ENCODE results near the gene NDUFAF5. TPM values are rescaled to one million over a fixed set of nuclear protein-coding genes. Genes with fewer than 3 reads are reported as not detected.
A peak's percentile ranks its signal among the peaks of the same experiment; 100 is the strongest.
"Not testable (repeated sequence)": the region's sequence is repeated elsewhere in the genome, so short reads cannot be mapped to it uniquely, and the experiment has no call there.

The NDUFAF5 gene, protein sequence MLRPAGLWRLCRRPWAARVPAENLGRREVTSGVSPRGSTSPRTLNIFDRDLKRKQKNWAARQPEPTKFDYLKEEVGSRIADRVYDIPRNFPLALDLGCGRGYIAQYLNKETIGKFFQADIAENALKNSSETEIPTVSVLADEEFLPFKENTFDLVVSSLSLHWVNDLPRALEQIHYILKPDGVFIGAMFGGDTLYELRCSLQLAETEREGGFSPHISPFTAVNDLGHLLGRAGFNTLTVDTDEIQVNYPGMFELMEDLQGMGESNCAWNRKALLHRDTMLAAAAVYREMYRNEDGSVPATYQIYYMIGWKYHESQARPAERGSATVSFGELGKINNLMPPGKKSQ
- 10 to 100 TPM; 25.2 to 31.0 (median 28.4) TPM for polyA plus RNA-seq (ENCODE audit: insufficient read length in 3 of 3)
- long read RNA-seq, donor 1, full-length matches to known transcripts: 3 of 3 reads
- long read RNA-seq, donor 1, partial matches to known transcripts: 0 of 3 reads
- long read RNA-seq, donor 1, other reads (novel, unspliced or antisense): 0 of 3 reads
- long read RNA-seq, donor 2, full-length matches to known transcripts: 5 of 5 reads
- long read RNA-seq, donor 2, partial matches to known transcripts: 0 of 5 reads
- long read RNA-seq, donor 2, other reads (novel, unspliced or antisense): 0 of 5 reads
- long read RNA-seq, donor 3, full-length matches to known transcripts: 3 of 3 reads
- long read RNA-seq, donor 3, partial matches to known transcripts: 0 of 3 reads
- long read RNA-seq, donor 3, other reads (novel, unspliced or antisense): 0 of 3 reads
- long read RNA-seq, donor 4, full-length matches to known transcripts: 4 of 4 reads
- long read RNA-seq, donor 4, partial matches to known transcripts: 0 of 4 reads
- long read RNA-seq, donor 4, other reads (novel, unspliced or antisense): 0 of 4 reads
- long read RNA-seq, donor 5, full-length matches to known transcripts: 4 of 4 reads
- long read RNA-seq, donor 5, partial matches to known transcripts: 0 of 4 reads
- long read RNA-seq, donor 5, other reads (novel, unspliced or antisense): 0 of 4 reads
- long read RNA-seq, donor 6, full-length matches to known transcripts: 5 of 5 reads
- long read RNA-seq, donor 6, partial matches to known transcripts: 0 of 5 reads
- long read RNA-seq, donor 6, other reads (novel, unspliced or antisense): 0 of 5 reads
- long read RNA-seq, donor 7, full-length matches to known transcripts: 4 of 4 reads
- long read RNA-seq, donor 7, partial matches to known transcripts: 0 of 4 reads
- long read RNA-seq, donor 7, other reads (novel, unspliced or antisense): 0 of 4 reads
- long read RNA-seq, donor 8, partial matches to known transcripts: 0 of 1 reads
- long read RNA-seq, donor 8, other reads (novel, unspliced or antisense): 0 of 1 reads
- long read RNA-seq, donor 9, full-length matches to known transcripts: 10 of 10 reads
- long read RNA-seq, donor 9, partial matches to known transcripts: 0 of 10 reads
- long read RNA-seq, donor 9, other reads (novel, unspliced or antisense): 0 of 10 reads
- long read RNA-seq, donor 10, full-length matches to known transcripts: 3 of 3 reads
- long read RNA-seq, donor 10, partial matches to known transcripts: 0 of 3 reads
- long read RNA-seq, donor 10, other reads (novel, unspliced or antisense): 0 of 3 reads
- long read RNA-seq, donor 11, partial matches to known transcripts: 0 of 5 reads
- long read RNA-seq, donor 11, other reads (novel, unspliced or antisense): 0 of 5 reads
- long read RNA-seq, donor 12, full-length matches to known transcripts: 10 of 10 reads
- long read RNA-seq, donor 12, partial matches to known transcripts: 0 of 10 reads
- long read RNA-seq, donor 12, other reads (novel, unspliced or antisense): 0 of 10 reads
- long read RNA-seq, donor 13, partial matches to known transcripts: 0 of 3 reads
- long read RNA-seq, donor 13, other reads (novel, unspliced or antisense): 0 of 3 reads
- long read RNA-seq, donor 14, full-length matches to known transcripts: 4 of 4 reads
- long read RNA-seq, donor 14, partial matches to known transcripts: 0 of 4 reads
- long read RNA-seq, donor 14, other reads (novel, unspliced or antisense): 0 of 4 reads
- long read RNA-seq, donor 15, full-length matches to known transcripts: 6 of 6 reads
- long read RNA-seq, donor 15, partial matches to known transcripts: 0 of 6 reads
- long read RNA-seq, donor 15, other reads (novel, unspliced or antisense): 0 of 6 reads
- long read RNA-seq, donor 16, full-length matches to known transcripts: 9 of 9 reads
- long read RNA-seq, donor 16, partial matches to known transcripts: 0 of 9 reads
- long read RNA-seq, donor 16, other reads (novel, unspliced or antisense): 0 of 9 reads

DNA sequence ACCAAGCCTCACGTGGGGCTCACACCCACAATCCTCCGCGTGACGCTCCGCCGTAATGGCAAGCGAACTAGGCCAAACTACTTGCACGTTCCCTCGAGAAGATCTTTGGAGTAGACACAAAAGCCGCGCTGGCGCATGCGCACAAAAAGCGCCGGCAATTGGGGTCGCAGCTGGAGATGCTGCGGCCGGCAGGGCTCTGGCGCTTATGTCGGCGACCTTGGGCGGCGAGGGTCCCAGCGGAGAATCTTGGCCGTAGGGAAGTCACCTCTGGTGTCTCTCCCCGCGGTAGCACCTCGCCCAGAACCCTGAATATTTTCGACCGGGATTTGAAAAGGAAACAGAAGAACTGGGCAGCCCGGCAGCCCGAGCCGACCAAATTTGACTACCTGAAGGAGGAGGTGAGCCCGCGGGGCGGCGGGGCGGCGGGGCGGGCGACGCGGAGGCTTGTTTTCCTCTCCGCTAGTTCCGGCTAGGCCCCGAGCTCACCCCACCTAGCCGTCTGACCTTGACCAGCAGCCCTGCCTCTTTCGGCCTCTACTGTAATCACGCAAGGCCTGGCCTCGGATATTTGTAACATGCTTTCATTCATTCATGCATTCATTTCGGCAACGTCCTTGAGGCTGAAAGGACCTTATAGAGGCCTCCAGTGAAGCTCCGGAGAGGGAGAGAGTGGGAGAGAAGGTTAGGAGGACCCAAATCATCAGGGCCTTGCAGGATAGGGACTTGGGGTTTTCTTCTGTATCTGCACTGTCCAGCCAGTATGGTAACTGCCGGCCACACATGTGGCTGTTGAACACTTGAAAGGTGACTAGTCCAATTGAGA lies at the start of gene NDUFAF5, which contains the start of gene ESF1:
TSS of gene NDUFAF5 (plus strand) at position 136 of the 823 bp plus-strand sequence. CDS start at position 177, 41 bp downstream.
TSS of gene ESF1 (minus strand) at position 27 of the 823 bp plus-strand sequence. CDS start 1,779 bp downstream, outside the sequence.
- DNase-seq: peak; percentile 97

DNA sequence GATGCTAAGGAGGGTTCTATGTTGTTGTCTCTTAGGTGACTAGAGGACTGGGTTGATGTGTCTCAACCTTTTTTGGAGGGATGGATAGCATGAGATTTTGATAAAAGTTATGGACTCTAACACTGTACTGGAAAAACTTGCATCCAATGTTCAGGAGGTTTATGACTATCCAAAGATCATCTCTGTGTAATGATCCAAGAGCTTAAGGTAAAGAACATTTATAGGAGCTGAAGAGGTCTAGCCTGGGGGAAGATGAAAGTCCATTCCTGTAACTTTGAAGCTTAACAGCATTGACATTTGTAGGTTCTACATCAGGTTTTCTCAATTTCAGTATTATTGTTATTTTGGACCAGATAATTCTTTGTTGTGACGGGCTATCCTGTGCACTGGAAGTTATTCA lies 49.0 kb upstream of the NDUFAF5 start:
- DNase-seq: no peak

DNA sequence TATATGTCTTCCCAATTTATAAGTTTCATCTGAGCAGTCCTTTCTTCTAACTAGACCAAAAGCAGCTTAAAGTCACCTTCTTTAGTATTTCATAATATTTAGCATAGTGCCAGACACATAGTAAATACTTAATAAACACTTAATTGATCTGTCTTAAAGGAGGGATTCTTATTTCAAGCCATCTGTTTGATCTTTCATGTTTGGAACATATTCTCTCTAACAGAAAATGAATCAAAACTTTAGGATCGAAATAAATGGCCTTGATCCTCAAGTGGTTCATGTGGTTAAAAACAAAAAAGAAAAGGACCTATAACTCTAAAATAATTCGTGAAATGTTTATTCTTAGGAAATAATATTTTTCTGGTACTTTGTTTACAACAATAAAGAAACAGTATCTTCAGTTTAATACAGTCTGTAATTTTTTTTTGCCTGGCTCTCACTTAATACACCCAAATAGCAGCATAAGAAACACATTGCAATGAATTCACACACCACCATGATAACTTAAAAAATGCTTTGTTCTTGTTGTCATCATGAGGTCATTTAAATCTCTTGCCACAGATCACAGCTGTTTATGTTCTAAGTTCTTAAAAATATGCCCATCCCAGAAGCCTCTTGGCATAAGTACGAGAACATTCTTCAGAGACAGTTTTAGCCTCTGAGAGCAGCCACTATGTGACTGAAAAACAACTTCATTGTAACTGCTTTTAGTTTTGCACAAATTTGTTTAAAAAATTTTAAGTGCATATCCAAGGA lies 48.2 kb upstream of the NDUFAF5 start:
- no peak for DNase-seq

DNA sequence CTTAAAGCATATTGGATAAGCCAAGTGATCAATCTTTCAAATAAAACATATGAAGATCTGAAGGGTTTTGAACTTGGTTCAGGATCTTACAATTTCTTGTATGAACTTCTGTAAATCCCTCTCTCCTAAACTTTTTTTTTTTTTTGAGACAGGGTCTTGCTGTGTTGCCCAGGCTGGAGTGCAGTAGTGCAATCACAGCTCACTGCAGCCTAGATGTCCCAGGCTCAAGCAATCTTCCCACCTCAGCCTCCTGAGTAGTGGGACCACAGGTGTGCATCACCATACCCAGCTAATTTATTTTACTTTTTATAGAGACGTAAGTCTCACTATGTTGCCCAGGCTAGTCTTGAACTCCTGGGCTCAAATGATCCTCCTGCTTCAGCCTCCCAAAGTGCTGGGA lies 46.6 kb upstream of the NDUFAF5 start:
- DNase-seq: not testable (repeated sequence)

DNA sequence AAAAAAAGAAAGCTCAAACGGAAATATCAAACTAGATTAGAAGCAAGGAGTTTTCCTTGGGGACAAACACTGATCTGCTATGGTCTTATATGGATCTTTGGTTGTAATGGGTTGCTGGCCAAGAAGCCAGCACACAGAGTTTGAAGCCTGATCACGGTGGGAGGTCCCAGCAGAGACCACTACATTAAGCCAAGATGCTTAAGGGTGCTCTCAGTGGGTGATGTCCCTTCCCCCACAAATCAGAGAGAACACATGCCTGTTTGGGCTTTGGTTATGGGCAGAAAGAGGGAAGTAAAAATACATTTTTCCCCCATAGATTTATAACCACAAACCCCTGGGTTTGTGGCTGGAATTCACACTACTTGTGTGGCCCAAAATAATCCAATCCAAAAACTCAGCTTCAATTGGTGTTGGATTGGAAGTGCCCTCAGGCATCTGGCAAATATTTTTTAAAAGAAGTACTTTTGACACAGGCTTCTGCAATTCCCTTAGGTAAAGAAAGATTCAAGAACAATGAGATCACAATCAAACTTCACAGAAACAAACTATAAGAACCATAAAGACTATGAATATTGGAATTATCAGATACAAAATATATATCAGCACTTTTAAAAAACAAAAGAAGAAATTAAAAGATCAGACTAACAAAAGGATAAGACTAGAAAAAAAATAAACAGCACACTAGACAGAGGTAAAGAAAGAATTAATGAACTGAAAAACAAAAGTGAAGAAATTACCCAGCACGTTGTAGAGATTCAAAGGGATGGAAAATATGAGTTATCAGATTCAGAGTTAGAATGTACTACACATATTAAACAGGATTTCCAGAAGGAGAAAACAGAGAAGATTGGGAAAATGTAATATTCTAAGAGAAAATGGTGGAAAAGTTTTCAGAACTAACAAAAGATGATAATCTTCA lies 44.8 kb upstream of the NDUFAF5 start:
- no peak for DNase-seq

DNA sequence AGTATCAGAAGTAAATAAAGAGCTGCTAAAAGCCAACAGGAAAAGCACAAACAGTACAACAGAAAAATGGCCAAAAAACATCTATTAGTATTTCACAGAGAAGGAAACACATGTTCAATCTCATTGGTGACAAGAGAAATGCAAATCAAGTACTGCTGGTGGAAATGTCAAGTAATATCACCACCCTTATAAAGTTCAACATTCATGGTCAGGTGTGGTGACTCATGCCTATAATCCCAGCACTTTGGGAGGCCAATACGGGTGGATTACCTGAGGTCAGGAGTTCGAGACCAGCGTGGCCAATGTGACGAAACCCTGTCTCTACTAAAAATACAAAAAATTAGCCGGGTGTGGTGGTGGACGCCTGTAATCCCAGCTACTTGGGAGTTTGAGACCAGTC lies 42.9 kb upstream of the NDUFAF5 start:
- no peak for DNase-seq

DNA sequence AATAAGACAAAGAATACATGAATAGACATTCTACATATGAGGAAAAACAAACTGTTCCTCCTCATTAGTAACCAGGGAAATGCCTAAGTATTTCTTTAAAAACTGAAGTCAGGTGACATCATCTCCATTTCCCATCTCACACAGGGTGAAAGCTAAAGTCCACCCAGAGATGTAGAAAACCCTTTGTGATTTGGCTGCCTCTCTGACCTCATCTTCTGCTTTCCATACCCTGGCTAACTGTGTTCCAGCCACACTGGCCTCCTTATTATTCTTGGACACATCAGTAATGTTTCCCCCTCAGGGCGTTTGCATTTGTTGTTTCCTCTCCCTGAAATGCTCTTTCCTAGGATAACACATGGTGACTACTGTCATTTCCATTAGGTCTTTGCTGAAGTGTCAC lies 40.5 kb upstream of the NDUFAF5 start:
- no peak for DNase-seq

DNA sequence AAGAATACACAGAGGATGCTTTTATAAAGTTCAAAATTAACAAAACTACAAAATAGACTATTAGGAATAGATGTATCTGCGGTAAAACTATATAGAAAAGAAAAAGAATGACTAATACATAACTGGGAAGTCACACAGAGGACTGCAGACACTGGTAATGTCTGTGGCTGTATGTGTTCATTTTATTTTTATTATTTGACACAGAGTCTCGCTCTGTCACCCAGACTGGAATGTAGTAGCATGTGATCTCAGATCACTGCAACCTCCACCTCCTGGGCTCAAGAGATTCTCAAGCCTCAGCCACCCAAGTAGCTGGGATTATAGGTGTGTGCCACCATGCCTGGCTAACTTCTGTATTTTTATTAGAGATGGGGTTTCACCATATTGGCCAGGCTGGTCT lies 39.0 kb upstream of the NDUFAF5 start:
- no peak for DNase-seq

DNA sequence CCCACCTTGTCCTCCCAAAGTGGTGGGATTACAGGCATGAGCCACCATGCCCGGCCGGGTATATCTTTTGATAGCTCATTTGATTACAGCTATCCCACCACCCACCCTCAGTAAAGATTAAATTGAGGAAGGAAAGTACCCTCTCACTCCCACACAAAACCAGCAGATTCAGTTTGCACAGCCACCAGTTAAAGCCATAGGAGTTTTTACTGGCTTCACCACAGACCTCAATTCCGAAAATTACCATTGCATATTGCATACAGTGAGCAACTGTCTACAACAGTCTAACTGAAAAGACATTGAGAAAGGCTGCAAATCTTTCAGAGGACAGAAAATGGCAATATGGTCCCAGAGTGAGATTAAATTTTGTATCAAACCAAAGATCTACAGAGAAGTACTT lies 35.0 kb upstream of the NDUFAF5 start:
- no peak for DNase-seq

DNA sequence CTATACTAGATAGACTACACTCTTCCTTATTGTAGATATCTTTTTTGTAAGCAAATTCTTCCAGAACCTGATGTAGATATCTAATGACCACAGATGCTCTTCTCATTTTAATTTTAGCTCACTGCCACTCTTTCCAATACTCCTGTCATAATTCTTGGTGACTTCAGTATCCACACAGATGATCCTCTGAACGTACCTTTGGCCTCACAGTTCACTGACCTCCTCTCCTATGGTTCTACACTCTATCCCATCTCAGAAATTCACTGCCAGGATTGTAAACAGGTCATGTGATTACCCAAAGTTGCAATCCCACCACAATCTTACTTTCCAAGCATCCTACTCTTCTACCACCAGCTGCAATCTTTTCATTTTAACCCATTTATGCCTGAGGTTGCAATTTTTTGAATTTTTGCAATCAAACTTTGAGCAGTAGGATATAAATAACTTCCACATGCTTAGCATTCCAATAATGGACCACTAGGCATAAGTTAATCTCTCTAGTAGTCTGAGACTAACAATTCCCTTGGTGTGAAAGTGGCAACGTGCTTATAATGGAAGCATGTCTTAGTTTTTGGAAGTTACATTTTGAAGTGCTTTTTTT lies 31.3 kb upstream of the NDUFAF5 start:
- DNase-seq: no peak

DNA sequence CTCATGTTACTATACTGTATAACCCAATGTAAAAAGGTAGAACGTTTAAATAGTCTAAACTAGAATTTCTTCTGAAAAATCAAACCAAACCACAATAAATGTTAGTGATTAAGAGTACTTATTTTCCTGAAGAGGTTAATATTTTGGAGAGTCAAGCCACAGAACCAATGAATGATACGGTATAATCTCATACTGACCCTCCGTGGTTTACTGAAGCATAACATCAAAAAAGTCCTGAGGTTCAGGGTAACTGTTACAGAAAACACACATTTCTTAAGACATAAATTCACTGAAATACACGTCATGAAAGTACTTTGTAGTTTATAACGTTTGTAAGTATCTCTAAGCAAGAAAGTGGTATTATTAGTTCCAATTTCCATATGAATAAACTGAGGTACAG lies 29.0 kb upstream of the NDUFAF5 start:
- no peak for DNase-seq

DNA sequence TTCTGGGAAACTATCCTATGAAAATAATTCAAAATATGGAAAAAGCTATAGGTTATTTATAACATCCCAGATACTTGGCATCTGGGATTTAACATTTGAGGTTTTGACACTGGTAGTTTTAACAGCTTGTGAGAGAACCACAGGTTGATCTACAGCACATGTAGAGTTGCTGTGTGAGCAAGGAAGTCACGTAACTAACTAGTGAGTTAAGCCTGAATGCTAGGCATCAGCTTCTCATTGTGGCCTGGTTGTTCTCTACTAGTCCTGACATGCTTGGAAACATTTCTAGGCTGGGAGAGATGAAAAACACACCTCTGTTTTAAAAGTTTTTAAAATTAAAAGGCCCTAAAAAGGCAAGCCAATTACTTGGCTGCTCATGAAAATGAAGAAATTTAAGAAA lies 28.3 kb upstream of the NDUFAF5 start:
- DNase-seq: no peak

DNA sequence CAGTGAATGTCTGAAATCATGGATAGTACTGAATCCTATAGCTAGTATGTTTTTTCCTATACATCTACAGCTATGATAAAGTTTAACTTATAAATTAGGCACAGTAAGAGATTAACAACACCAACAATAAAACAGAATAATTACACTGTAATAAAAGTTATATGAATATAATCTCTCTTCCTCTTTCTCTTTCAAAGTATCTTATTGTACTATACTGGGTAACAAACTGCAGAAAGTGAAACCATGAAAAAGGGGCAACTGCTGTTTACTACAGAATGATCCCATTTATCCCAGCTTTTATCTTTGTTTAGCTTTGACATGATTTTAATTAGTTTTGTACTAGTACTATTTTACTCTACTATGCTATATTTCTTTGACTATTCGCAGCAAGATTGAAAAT lies 25.9 kb upstream of the NDUFAF5 start:
- DNase-seq: no peak

DNA sequence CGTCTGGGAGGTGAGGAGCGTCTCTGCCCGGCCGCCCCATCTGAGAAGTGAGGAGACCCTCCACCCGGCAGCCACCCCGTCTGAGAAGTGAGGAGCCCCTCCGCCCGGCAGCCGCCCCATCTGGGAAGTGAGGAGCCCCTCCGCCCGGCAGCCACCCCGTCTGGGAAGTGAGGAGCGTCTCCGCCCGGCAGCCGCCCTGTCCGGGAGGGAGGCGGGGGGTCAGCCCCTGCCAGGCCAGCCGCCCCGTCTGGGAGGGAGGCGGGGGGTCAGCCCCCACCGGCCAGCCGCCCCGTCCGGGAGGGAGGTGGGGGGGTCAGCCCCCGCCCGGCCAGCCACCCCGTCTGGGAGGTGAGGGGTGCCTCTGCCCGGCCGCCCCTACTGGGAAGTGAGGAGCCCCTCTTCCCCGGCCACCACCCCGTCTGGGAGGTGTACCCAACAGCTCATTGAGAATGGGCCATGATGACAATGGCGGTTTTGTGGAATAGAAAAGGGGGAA lies 24.3 kb upstream of the NDUFAF5 start:
- not testable (repeated sequence) for DNase-seq

DNA sequence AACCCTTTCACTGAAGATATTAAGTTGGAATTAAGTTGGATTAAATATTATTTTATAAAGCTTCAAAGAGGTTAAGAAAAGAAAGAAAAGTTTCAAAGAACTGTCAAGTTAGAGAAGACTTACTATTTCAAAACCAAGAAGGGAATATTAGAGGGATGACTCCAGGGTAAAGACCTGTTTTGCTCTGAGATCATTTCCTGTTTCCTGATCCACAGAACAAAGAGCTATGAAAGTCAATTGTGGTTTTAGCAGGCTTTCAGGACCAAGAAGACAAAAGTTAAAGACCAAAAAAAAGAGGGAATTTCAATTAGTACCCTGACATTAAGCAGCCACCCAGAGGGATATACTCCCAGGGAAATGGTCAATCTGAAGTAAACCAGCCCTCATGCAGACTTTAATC lies 19.5 kb upstream of the NDUFAF5 start:
- no peak for DNase-seq

DNA sequence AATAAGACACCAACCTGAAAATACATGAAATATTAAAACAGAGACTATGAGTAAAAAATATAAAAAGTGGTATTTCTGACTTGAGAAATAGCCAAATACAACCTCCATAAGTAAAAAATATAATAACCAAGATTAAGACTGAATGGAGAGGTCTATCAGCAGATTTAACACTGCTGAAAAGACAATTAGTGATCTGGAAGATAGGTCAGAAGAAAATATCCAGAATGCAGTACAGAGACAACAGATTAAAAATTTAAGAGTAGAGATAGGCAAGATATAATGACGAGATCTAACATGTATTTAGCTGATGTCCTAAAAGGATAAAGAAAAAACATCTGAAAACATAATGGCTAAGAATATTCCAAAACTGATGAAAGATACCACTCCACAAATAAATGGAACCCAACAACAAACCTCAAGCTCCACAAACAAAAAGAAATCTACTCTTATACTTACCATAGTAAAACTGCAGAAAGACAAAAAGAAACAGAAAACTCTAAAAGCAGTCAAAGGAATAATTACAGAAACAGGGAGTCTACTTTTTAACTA lies 18.9 kb upstream of the NDUFAF5 start:
- no peak for DNase-seq
